ENCODE results near the gene KLC4.

The KLC4 gene

DNA sequence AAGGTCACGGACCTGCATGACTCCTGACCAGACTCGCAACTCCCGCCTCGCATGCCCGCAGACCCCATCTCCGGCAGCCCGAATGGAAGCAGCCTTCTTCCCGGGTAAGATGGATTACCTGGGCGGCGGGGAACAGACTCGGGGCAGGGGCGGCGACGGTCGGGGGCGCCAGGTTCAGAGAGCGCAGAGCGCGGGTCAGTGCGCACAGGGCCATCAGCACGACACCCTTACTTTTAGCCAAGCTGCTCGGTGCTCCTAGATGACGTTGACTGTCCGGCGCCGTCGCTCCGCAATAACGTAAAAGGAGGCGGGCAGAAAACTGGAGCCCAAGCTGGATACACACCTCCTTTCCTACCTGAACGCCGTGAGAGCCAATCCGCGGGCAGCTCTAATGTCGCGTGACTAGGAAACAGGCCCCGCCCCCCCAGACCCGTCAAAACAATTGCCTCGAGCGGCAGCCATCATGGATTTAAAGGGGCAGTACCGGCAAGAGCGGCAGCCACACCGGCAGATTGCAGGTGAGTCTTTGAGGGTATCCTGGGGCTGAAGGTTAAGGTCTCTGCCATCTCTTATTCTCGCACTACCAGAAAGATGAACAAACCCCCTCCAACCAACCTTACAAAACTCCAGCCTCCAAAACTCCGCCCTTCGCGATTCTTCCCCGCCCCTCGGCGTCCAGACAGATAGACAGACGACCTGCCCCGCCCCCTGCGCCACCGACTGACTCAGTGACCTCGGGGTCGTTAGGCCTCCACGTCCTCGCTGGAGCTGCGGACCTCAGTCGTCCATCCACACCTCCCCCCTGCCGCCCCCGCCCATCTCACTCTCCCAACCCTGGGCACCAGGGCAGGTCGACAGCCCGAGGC is at the start of gene KLC4, which contains the start of gene MRPL2:
Gene KLC4, plus strand, starts transcription at position 464 of the 866 bp plus-strand sequence. CDS start 1,705 bp downstream, outside the sequence.
Gene MRPL2, minus strand, starts transcription at position 267 of the 866 bp plus-strand sequence. Its CDS starts 53 bp downstream, at position 214.
- peak; percentile 99 for DNase-seq (ENCODE audit: low read depth, low spot score)

DNA sequence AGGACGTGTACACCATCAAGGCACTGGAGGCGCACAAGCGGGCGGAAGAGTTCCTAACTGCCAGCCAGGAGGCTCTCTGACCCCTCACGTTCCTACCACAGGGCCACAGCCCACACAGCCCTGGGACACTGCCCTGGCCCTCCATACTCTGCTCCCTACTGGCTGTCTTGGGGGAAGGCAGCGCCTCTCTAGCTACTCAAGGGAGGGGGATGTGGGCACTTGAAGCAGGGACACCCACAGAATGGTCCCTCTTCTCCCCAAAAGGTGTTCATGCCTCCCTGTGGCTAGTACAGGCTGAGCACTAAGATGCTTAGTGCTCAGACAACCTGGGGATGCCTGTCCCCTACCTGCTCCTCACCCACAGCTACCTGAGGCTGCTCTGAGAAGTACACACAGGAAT is 48.2 kb upstream of the KLC4 start:
- DNase-seq (ENCODE audit: low read depth, low spot score): no peak

GRCh38 chr6:43012364-43012763 is 47.1 kb upstream of the KLC4 start:
- DNase-seq (ENCODE audit: low read depth, low spot score): no peak

GRCh38 chr6:43013097-43013842 is 46.2 kb upstream of the KLC4 start:
- peak; percentile 22 for DNase-seq (ENCODE audit: low read depth, low spot score)

DNA sequence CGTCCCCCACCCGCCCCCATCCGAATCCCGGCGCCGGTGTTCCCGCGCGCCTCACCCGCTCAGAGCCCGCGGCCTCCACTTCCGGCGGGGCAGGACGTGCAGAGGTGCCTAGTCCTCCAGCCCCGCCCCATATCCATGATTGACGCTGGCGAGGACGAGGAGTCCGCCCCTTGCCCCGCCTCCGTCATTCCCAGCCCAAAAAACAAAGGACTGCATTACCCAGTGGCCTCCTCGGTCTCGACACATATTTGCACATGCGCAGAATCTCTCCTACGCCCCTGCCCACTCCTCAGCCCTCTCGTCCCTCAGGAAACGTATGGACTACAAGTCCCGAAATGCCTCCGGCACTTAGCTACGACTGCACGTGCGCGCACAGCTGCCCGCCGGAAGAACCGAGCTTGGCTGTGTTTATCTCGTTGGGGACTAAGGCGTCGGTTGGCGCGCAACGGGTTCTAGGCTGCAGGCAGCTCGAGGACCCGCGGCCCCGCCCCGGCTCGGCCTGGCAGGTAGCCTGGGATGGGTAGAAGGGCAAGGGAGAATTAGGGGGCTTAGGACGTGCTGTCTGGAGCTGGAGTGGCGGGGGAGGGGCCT is 45.5 kb upstream of the KLC4 start, which contains the start of the genes KLHDC3 and MEA1:
Gene KLHDC3, plus strand, starts transcription at position 407 of the 591 bp plus-strand sequence. CDS start 2,944 bp downstream, outside the sequence.
Gene MEA1, minus strand, starts transcription at position 104 of the 591 bp plus-strand sequence. CDS start 133 bp downstream, outside the sequence.
- DNase-seq (ENCODE audit: low read depth, low spot score): peak; percentile 100

DNA sequence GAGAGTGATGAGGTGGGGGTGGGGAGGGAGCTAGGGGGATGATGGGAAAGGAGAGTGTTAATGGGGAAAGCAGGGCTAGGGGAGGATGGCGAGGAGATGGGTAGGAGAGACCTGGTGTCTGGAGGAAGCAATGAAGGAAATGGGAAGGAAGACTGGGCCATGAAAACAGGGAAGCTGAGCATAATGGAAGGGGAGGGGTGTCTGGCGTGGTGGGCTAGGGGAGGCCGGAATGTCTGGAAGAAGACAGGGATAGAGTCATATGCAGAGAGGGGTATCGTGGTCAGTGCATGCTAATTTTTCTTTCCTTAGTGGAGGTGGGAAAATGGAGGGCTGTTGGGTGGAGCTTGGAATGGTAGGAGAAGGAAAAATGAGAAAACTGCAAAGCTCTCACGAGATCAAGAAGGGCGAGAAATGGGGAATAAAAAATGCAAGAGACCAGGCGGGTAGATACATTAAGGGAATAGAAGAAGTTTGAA is 45.0 kb upstream of the KLC4 start:
- peak; percentile 67 for DNase-seq (ENCODE audit: low read depth, low spot score)

GRCh38 chr6:43016176-43016942 is 43.1 kb upstream of the KLC4 start:
- DNase-seq (ENCODE audit: low read depth, low spot score): no peak

DNA sequence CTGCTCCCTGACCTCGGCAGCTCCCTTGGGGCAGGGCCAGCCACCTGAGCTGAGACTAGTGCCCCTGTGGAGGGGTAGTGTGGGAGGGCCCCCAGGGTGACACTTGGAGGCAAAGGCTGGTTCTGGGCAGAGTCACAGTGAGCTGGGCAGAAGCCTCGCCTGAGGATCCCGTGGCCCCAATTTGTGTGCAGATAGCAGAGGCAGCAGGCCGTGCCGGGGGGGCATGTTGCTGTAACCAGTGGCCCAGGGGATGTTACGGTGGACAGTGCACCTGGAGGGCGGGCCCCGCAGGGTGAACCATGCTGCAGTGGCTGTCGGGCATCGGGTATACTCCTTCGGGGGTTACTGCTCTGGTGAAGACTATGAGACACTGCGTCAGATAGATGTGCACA is 42.5 kb upstream of the KLC4 start:
- DNase-seq (ENCODE audit: low read depth, low spot score): no peak

DNA sequence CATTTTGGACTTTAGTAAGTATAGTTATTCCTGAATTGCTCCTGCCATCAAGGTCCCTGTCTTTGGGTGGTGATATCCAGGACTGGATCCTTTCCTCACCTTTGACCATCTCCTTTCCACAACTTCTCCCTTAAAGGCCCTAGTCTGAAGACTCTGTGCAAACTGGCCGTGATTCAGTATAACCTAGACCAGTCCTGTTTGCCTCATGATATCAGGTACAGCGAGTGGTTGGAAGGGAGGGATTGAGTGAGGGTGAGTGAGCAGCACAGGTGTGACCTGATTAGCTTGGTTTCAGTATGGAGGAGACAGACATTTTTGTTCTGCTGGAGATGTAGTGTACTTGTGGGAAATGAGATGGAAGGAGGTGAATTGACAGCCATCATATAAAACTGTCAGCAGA is 40.3 kb upstream of the KLC4 start:
- no peak for DNase-seq (ENCODE audit: low read depth, low spot score)

GRCh38 chr6:43020052-43020705 is 39.3 kb upstream of the KLC4 start:
- DNase-seq (ENCODE audit: low read depth, low spot score): no peak

GRCh38 chr6:43020847-43021246 is 38.6 kb upstream of the KLC4 start:
- no peak for DNase-seq (ENCODE audit: low read depth, low spot score)

DNA sequence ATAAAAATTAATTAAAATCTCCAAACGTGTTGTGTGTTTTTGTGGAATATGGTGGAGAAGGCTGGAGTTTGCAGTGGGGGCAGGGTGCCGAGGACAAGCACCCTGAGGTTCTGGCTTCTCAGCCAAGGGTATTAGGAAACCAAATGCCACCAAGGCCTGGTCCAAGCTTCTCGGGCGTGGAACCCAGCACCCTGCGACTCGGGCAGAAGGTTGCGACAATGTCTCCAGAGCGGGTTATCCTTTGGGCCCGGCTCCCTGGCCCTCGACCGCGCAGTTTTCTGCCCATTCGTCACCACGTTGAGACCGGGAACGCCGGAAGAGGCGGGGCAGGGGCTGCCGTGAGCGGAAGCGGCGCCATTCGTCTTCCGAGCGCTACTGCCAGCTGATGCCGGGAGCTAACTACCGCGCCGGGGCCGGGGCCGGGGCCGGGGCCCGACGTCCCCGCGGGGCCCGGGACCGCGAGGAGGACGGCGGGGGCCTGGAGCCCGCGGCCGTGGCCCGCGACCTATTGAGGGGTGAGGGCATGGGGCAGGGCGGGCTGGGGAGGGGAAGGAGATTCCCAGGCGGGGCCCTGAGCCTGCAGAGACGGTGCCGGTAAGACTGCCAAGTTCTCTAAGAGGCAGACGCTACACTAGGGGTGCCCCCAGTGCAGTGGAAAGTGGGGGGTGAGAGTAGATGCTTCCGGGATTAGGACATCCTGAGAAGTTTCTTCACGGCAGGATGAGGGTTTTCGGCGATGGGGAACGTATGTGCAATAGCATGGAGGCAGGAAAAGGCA is 38.0 kb upstream of the KLC4 start, which contains the start of gene RRP36:
Gene RRP36, plus strand, starts transcription at position 354 of the 778 bp plus-strand sequence. Its CDS starts 32 bp downstream, at position 386.
- peak; percentile 89 for DNase-seq (ENCODE audit: low read depth, low spot score)

DNA sequence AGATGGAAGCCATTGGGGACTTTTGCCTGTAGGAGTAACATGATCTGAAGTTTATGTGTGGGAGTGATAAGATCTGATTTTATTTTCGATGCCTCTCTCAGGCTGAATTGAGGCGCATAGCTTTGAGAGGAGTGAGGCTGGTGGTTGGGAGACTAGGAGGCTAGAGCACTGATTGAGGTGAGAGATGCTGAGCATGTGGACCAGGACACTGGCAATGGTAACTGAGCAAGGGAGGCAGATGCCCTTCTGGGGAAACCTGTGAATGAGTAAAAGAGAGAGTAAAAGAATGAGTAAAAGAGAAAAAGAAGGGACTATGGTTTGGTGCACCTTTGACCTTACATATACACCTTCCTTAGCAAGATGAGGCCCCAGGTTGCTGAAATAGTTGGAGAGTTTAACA is 35.0 kb upstream of the KLC4 start:
- no peak for DNase-seq (ENCODE audit: low read depth, low spot score)

DNA sequence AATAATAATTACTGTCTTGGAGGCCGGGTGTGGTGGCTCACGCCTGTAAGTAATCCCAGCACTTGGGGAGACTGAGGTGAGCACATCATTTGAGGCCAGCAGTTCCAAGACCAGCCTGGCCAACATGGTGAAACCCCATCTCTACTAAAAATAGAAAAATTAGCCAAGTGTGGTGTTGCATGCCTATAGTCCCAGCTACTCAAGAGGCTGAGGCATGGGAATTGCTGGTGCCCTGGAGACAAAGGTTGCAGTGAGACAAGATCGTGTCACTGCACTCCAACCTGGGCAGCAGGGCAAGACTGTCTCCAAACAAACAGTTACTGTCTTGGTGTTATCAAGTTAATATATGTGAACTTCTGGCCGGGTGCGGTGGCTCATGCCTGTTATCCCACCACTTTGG is 33.1 kb upstream of the KLC4 start:
- DNase-seq (ENCODE audit: low read depth, low spot score): no peak

DNA sequence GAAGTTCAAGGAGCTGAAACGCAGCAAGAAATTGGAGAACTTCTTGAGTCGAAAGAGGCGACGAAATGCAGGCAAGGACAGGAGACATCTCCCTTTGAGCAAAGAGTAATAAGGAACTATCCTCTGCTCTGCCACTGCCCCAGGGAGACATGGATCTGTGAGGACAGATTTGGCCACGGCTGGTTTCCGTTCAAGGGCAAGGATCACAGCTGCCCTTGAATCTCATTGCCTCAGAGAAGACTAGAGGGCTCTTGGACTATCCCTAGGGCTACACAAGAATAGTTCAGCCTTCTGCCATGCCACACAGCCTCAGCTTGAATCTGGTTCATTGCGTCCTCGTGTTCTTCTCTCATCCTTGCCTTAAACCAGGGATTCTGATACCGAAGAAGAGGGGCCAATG is 30.3 kb upstream of the KLC4 start:
- DNase-seq (ENCODE audit: low read depth, low spot score): no peak

DNA sequence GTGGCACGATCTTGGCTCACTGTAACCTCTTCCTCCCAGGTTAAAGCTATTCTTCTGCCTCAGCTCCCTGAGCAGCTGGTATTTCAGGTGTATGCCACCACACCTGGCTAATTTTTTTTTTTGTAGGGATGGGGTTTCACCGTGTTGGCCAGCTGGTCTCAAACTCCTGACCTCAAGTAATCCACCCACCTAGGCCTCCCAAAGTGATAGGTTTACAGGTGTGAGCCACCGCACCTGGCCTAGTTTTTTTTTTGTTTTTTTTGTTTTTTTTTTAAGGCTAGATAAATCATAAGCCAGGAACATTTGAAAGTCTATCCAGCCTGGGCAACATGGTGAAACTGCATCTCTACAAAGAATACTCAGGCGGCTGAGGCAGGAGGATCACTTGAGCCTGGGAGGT is 27.1 kb upstream of the KLC4 start:
- DNase-seq (ENCODE audit: low read depth, low spot score): no peak

GRCh38 chr6:43033496-43034189 is 25.8 kb upstream of the KLC4 start:
- no peak for DNase-seq (ENCODE audit: low read depth, low spot score)

DNA sequence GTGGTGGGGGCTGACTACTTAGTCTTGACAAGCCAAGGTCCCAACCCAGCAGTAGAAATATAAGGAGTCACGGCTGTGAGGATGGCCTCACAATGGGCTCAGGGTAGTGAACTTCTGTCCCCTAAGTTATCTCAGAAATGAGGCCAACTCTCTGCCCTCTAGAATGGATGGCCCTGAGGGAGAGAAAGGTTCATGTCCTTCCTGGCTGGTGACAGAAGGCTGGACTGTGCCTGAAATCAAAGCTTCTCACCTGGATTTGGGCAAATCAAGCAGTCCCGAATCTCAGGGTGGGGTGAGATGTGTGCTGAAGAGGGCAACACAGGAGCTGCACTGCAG is 25.3 kb upstream of the KLC4 start:
- DNase-seq (ENCODE audit: low read depth, low spot score): no peak

DNA sequence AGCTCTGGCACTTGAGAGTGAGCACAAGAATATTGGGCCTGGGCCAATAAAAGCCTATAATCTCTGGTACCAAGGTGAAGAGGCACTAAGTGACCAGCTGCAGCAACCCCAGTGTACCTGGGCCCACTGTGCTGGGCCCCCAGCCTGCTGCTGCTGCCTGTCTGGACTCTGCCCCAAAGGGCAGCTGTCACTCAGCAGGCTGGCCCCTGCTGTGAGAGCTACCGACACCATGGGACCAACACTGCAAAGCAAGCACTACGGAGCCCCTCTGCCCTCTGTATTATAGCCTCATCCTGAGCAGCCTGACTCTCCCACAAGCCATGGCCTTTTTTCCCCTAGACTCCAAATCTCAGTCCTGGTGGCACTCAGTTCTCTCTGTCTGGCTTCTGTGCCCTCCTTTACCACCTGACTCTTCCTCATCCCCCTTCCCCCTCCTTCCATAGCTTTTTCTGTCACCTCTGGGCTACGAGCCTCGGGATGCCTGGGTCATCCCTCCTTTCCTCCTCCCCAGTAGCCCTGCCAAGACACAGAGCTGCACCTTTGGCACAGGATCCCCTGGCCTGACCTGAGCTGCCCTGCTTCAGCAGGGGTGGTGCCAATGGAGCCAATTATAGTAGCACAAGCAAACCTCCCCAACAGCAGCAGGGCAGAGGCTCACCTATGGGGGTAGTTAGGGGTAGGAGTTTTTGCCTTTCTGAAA is 23.8 kb upstream of the KLC4 start:
- no peak for DNase-seq (ENCODE audit: low read depth, low spot score)
